NOMO-1 treated with DMSO at 0.1 percent for 48 hours (cell line): Measurements from ENCODE around the gene FLAD1.

ENCODE experiments used
- DNase-seq: peaks from one replicate; lab custom pipeline; 2025; ENCODE audit not compliant: unreplicated experiment; lab: John Stamatoyannopoulos, UW

The FLAD1 gene

DNA sequence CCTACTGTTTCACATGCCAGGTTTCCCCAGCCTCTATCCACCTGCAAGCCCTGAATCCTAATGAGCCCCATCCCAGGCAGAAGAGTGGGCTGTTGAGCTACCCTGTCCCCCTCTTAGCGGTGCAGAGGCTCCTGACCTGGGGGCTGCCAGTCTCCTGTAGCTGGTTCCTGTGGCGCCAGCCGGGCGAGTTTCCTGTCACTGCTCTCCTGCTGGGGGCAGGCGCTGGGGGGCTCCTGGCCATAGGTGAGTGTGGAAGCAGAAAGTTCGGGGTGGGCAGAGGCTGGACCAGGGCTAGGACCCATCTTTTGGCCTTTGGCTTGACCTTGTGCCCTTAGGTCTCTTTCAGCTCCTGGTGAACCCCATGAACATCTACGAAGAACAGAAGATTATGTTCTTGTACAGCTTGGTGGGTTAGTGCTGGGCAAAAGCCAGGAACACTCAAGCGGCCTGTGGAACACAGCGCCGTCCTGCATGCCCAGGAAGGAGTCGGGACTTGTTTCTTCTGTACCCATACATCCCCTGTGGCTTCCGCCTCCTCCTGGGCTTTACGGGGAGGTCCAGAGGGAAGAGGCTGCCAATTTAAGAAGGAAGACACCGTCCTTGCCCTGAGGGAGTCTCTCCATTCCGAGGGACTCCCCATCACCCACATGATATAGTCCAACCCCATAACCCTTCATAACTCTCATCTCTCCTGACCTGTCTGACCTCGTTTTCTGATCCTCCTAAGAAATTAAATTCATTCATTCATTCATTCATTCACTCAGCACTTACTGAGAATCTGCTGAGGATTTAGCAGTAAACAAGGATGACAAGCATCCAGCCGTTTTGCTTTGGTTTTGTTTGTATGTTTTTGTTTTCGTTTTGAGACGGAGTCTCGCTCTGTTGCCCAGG is 51.4 kb downstream of the FLAD1 start:
- DNase-seq = no peak

DNA sequence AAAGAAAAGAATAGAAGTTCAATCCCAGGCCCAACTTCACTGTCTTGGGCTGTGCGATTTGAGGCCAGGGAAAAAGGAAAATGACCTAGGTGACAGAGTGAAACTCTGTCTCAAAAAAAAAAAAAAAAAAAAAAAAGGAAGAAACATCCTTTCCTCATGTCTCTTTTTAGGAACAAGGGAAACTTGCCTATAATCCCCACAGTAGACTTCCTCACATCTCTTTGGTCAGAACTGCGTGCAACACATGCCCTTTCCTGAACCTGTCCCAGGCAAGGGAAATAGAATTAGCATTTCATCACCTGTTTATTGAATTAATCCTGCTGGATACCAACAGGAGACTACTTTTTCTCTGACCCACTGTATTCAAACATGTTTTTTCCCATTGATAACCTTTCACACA is 52.8 kb downstream of the FLAD1 start:
- DNase-seq = no peak

DNA sequence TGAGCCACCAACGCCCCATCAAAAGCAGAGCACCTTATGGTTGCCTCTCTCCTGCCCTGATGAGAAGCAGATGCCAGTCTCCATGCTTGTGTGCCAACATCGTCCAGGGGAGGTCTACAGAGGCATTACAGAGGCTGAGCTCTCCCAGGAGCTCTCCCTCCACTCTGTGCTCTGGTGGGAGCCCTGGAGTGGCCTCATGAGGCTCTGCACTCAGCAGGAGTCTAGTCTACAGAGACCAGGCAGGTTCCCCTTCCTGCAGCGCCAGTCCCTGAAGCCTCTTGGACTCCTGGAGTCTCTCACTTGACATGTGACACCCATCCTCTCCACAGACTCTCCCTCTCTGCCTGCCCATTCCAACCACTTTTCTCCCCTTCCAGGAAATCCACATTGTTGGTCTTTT is 53.9 kb downstream of the FLAD1 start:
- no peak for DNase-seq

DNA sequence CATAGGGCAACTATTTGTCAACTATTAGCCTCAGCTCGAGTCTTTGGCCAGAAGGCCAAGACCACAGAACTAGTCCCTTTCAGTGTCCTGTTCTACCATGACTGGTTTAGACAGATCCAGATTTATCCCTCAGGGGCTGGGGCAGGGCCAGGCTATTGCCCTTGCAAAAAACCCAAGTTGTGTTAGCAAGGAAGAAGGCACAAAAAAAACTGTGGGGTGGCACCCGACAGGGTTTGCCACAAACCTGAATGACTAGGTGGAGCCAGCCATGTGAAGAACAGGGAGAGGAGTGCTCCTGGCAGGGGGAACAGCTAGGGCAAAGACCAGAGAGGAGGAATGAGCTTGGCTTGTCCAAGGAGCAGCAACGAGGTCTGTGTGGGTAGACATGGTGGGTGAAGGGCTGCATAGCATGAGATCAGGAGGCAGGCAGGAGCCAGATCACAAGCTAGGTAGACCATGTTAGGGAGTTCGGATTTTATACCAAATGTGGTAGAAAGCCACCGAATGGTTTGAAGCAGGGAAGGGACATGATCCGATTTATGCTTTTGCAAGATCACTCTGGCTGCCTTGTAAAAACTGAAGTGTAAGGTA is 54.8 kb downstream of the FLAD1 start:
- no peak for DNase-seq

DNA sequence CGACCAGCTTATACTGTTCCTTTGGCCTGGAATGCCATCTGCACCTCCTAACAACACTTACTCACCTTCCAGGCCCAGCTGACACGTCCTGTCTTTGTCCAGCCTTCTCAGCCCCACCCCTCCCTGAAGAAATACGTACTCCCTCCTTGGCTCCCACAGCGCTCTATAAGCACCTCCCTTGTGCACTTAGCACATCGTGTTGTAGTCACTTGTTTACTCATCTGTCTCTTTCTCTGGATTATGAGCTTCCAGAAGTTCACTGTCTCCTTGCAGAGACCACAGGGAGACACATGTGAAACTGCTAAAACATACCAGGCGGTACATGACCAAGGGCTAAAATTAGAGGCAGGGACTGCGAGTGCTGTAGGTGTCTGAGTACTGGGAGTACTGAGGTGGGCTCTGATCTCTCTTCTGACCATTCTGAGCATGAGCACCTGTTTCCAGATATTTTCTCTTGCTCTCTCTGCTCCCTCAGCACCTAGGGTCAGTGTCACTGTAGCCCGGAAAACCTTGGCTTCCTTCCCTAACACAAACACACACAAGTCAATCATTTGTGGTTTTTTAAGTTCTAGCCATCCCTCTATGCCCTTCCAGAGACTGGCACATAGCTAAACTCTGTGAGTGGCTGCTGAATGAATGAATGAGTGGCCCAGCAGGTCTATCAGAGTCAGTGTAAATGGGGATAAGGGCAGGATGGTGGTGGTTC is 55.6 kb downstream of the FLAD1 start:
- no peak for DNase-seq

DNA sequence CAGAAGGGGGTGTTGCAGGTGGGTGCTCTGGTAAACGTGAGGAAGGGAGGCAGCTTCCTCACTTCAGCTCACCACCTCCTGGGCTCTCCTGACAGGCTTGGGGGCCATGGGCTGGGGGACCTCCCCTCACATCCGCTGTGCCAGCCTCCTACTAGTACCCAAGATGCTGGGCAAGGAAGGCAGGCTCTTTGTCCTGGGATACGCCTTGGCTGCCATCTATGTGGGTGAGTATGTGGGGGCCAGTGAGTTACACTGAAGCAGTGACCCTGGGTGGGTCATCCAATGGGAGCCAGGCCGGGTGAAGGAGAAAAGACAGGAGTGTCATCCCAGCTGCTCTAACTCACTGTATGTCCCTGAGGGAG is 56.1 kb downstream of the FLAD1 start:
- DNase-seq = no peak

DNA sequence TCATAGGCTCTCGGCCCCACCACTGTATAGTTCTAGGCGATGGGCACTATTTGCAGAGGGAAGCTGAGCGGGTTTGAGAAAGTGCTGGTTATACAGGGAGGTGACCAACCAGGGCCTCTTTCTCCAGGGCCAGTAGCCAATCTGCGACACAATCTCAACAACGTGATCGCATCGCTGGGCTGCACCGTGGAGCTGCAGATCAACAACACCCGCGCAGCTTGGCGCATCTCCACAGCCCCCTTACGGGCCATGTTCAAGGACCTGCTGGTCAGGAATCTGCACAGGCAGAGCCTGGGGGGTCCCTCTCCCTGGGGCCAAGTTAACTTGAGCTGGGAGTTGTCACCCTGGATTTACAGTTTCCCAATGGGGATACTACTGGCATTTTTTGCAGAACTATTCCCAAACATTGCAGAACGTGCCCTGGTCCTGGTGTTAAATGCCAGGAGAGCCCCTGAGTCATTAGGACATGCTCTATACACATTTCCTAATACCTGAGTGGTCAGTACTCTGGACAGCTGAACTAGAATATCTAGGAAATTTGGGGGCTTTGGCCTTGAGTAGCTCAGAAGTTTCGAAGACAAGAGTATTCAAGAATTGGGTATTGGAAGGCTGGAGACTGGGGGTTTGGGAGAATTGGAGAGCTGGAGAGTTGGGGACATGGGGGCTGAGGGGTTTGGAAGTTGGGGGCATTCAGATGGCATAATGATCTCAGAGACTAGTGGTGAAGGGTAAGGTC is 57.4 kb downstream of the FLAD1 start:
- DNase-seq = no peak
